ENCODE measurements around the gene SORCS3.

DNA sequence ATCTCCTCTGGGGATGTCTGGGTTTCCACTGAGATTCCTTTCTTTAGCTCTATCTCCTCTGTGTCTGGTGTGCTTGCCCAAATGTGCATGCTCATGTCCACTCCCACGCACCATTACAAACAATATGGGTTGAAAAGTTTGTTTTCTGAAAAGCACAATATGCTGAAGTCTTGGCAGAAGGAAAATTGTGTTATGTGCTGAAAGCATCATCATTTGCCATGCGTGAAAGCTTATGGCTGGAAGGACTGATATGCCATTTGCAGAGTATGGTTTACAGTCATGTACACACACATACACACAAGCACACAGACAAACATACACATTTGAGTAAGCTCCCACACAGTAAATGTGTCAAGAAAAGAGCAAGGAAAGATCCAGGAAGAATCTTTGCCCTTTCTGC lies 231.6 kb downstream of the SORCS3 start:
- TF ChIP-seq CTCF (IDR thresholded peaks at IDR 0.05) = no peak
- TF ChIP-seq EZH2 (IDR thresholded peaks at IDR 0.05; ENCODE audit: borderline replicate concordance, insufficient read depth, low read depth, low read length, poor library complexity, severe bottlenecking) = no peak

Measured in B cell (primary cell).